CD4-positive, alpha-beta T cell treated with Interleukin-1 beta for 1 hour (primary cell): ENCODE data around the gene ZNF425.
"Not testable (repeated sequence)": the region's sequence is repeated elsewhere in the genome, so short reads cannot be mapped to it uniquely, and the experiment has no call there.

ENCODE experiments used
- DNase-seq, 2 donors: peaks; one replicate each; pipeline ENCODE4 v3.0.0-alpha.2; 2020 to 2022

ZNF425 gene

GRCh38 chr7:149072438-149072775 is 53.7 kb downstream of the ZNF425 start:
- DNase-seq, result no peak

- DNase-seq, result peak; percentile 55 to 64
Observed at GRCh38 chr7:149071641-149072437, 54.3 kb downstream of the ZNF425 start.

- DNase-seq, result no peak
Observed at GRCh38 chr7:149071182-149071635, 54.9 kb downstream of the ZNF425 start.

GRCh38 chr7:149070372-149071125 is 55.6 kb downstream of the ZNF425 start:
- no peak for DNase-seq

GRCh38 chr7:149067869-149068268 is 58.3 kb downstream of the ZNF425 start:
- no peak for DNase-seq

- no peak for DNase-seq
Observed at GRCh38 chr7:149063476-149063875, 62.6 kb downstream of the ZNF425 start.

- DNase-seq, result not testable (repeated sequence)
Observed at GRCh38 chr7:149062217-149062899, 63.8 kb downstream of the ZNF425 start.

- DNase-seq, result no peak
Observed at GRCh38 chr7:149060156-149060555, 66.0 kb downstream of the ZNF425 start.

GRCh38 chr7:149053885-149054284 is 72.2 kb downstream of the ZNF425 start:
- DNase-seq, result no peak

- no peak for DNase-seq
Observed at GRCh38 chr7:149053384-149053783, 72.7 kb downstream of the ZNF425 start.
